GM19043 (cell line): ENCODE data around the gene VSTM2L.

ENCODE experiments used
- ATAC-seq: cut with Tn5 transposase; IDR thresholded peaks from one replicate; pipeline ENCODE4 v1.9.1; 2021; ENCODE audit warnings: low read depth; ENCODE audit not compliant: unreplicated experiment

VSTM2L gene

DNA sequence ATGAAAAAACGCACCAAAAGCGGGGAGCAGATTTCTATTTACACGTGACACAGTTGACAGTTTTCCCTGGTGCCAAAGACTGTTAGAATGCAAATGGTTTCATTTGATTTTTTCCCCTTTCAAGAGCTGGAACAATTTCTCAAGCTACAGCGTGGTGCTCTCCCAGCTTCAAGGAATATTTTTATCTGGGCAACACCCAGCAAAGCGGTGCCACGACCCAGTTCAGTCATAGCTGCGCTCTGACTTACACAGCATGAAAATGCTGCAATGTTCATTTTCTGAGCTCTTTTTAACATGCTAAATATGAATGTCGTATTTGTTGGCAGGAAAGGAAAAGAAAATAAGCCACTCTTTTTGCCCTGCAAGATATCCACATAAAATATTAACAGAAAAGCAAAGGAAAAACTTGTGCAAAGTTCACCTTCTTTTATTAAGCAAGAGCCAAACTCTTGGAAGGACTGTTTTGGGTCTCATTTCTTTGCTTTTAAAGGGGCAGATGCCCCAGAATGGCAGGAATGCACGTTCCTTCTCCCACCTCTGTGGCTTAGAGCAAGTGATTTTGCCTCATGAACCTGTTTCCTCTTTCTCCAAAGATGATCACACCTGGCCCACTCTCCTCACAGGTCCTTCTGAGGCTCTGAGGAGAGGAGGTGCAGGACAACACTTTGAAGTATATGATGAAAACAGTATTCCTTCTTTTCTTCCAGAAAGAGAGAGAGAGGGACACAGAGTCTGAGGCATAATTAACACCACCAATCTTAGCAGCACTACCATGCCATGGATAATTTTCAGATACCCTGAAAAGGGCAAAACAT, 83.3 kb downstream of the VSTM2L start:
- no peak for ATAC-seq

DNA sequence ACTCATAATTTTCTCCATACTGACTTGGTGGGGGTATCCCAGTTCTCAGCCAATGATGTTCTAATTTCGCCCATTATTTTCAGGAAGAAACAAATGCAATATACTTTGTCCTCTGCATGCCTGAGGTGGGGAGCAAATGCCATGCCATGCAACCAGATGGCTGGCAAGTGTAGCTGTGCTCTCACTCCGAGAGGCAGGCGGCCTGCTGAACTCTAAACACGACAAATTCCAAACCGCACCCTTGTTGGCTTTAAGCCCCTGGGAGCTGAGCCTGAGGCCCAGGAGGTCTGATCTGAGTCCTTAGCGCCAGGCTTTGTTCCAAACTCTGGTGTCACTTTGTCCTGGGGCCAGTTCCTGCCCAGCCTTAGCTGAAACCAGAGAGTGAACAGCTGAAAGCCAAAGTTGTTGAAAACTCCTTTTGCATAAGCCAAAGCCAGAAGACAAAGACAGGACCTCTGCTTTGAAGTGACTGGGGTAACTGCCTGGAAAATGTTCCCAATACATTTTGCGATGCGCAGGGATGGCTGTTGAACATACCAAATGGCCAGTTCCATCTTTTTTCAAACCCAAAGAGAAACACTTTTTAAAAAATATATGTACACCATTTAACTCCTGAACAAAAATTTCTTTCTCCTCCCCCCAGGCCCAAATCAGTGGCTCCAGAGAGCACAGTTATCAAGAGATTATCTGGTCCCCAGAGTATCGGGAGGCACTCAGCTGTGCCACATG, 84.1 kb downstream of the VSTM2L start:
- no peak for ATAC-seq

DNA sequence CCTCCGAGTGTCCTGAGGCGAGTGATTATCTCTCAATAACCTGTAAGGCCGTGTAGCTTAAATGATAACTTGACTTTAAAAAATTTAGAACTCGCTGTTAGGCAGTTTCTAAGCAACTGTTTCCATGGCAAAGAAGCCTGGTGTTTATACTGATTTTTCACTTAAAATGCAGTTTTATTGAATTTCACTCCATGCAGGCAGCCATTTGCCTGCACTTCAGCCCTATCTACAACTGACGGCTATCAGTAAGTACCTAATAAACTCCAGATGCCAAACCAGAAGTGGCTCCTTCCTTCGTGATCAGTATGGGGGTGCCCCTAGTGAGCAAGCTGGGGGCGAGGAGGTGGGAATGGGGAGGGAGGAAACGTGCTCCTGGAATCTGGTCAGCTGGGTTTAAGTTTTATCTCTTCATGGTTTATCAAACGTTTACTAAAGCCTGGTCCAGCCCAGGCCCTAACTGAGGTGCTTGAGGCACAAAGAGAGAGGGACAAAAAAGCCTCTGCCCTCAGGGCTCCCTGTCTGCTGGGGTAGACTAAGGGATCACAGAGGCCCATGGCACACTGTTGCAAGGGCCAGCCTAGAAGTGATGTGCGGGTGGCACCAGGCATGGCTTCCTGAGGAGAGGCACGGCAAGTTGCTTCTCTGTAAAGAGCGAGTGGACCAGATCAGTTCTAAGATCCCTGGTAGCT, 84.8 kb downstream of the VSTM2L start:
- ATAC-seq, result no peak

DNA sequence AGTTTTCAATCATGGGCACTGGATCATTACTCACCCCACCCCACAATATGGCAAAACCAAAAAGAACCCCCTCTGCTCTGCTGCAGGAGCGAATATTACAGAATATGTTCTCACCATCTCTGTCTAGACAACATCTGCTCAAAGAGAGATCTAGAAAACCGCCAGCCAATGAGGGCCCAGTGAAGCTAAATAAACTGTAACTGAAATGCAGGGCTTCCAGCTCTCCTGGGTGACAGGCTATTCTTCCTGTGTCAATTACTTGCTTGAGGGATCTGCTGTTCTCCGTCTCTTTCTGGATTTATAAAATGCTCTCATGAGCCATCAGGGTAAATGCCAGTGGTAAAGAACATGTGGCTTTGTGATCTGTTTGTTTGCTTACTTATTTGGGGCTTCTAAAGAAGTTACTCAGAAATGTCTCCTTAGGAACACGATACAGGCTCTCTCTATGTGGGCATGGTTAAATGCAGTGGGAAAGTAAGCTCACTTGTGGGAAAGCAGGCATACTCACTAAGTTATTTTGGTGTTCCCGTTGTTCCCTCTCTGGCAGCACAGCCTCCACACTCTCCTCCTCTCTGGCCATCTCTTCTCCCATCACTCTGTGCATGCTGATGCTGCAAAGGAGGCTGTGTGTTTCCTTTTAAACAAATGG, 85.5 kb downstream of the VSTM2L start:
- no peak for ATAC-seq

DNA sequence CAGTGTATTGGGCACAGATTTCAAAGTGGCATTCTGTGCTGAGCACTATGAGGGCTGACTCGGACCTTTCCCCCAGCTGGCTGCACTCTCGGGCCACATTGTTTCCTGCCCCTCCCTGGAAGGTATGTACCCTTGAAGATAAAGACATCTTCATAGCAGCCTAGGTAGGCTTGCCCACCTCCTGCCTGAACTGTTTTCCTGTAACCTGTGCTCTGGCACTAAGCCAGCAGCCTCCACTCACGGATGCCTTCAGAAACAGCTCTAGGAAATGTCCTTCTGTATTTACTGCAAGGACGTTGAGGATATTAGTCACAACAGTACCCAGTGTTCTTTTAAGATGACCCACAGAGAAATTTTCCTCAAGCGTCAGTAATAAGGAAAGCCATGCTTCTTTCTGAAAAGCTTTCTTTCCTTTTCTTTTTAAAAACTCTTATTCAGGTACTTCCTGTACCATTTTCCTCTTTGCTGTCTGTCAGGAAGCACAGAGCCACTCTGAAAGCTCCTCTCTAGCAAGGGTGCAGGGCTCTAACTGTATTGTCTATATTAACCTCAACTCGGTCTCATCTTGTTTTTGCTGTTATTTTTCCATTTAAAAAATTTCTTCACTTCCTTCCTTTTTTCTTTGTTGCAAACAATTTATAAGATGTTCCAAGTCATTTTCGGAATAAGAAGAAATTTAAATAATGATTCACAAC, 86.8 kb downstream of the VSTM2L start:
- no peak for ATAC-seq

DNA sequence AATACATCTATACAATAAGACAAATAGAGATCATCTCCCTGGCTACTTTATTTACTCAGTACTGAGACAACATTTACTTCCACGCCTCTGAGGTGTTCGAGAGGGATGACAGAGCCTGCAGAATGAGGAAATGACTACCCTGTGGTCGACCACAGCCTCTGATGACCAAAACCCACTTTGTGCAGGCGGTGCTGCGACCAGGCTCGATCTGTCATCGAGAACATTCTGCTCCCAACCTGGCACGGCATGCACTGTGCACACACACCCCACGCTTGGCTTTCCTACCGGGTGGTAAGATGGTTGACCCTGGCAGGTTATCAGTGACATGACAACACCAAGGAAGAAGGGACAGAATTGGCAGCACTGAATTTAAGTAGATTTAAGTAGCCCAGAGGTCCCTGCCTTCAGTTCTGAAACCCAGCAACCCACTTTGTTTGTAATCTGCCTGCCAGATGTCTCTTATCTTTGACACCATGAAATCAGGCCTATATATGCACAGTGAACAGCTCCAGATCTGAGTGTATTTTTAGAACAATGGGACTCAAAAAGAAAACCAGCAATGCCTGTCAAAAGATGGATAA, 87.7 kb downstream of the VSTM2L start:
- ATAC-seq, result peak; percentile 91

DNA sequence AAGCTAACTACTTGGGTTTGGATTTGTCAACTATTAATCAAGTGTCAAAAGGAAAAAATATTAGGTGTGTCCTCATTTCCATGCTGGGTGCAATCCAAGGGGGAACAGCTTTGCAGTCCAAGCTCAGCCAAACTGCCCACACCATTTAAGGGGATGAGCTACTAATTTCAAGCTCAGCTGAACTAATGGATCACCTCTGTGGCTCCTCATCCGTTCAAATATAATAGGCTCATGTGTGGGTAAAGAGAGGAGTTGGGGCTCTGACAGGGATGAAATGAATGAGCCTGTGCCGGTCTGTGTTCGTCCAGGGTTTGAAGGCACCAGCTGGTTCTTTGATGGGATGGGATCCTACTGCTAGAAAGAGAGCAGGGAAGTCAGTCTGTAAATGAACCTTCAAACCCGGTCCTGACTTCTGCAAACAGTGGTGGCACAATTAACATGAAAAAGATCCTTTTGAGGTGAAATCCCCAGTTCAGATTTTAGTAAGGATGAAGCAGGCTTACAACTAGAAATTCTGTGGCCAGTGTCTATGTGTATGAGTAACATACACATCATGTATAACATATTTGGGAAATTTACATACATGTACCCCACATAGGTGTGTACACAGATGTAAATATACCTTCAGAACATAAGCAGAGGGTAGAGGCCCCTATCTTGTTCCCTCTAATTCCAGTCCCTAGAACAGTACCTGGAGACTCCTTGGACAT, 88.4 kb downstream of the VSTM2L start:
- no peak for ATAC-seq

DNA sequence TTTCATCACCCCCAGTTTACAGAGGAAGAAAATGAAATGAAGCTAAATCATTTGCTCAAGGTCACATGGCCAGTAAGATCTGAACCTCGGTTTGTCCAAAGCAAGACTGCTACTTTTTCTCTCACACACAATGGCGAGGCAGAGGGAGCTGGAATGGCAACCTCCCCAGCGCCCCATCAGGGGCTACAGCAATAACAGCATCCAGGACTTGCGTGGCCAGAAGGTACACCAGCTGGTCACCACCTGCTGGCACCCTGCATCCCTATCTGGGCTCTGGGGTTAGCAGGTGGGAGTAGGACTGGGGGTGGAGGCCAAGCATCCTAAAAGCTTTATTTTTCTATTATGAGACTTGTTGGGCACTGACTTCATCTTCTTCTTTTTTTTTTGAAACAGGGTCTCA, 89.0 kb downstream of the VSTM2L start:
- no peak for ATAC-seq

DNA sequence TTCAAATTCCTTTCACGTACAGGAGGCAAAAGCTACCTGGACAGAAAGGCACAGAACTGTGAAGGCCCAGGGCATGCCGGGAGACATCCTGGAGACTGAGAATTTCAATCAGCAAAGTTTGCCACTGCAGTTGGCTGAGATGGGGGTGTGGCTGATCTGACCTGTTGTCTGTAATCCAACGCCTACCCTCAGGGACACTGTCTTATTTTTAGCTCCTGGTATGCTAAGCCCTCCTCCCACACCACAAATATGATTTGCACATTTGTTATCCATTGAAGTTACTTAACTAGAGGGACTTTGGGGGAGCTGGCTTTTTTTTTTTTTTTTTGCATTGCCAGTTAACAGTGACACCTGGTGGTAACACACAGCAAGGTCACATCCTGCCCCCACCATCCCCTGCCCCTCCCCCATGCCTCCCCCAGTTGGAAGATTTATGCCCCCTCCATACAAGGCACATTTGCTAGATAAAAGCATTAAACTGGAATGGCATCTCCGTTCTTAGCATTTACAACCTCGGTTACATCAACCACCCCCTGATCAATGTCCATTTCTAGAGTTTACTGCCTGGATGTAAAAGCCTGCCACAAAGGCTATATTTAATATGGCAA, 90.0 kb downstream of the VSTM2L start:
- no peak for ATAC-seq

DNA sequence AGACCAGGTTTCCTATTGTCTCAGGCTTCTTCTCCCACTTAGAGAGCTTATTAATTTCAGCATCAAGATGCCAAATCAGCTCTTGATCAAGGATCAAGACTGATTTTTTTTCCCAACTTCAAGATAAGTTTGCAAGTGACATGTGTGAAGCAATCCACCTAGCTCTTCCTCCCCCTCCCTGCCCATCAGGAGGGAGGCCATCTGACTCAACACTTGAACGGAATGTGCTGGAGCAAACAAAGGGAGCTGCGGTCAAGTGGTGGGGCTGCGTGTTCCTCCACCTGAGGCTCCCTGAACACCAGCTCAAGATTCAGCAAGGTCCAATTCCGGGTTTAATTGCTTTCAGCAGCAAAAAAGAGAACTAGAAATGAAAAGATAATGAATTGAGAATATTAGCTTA, 91.6 kb downstream of the VSTM2L start:
- no peak for ATAC-seq
